Activated T-cell treated with anti-CD3 and anti-CD28 coated beads for 1 hour (primary cell): Measurements from ENCODE around the gene TRPV2.
A peak's percentile ranks its signal among the peaks of the same experiment; 100 is the strongest.
"Not testable (repeated sequence)": the region's sequence is repeated elsewhere in the genome, so short reads cannot be mapped to it uniquely, and the experiment has no call there.

Experiments
- DNase-seq: peaks from one replicate; pipeline ENCODE4 v3.0.0-alpha.2; 2020; ENCODE audit warnings: low read depth

The TRPV2 gene

DNA sequence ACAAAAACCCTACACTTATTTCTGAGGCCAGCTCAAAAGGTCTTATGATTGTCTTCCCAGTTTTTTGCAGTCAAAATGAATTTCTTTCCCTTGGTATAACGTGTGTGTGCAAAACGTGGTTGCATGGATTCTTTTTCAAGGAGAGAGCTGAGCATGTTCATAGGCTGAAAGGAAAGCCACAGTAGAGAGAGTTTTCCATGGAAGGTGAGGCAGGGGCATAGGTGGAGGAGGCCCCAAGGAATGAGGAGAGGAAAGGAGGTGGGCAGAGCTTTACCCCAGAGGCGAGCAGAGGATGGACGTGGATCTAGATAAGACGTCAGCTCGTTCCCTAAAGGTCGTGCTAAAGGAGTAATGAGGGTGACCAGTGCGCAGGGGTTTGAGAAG lies 22.8 kb downstream of the TRPV2 start:
- no peak for DNase-seq

DNA sequence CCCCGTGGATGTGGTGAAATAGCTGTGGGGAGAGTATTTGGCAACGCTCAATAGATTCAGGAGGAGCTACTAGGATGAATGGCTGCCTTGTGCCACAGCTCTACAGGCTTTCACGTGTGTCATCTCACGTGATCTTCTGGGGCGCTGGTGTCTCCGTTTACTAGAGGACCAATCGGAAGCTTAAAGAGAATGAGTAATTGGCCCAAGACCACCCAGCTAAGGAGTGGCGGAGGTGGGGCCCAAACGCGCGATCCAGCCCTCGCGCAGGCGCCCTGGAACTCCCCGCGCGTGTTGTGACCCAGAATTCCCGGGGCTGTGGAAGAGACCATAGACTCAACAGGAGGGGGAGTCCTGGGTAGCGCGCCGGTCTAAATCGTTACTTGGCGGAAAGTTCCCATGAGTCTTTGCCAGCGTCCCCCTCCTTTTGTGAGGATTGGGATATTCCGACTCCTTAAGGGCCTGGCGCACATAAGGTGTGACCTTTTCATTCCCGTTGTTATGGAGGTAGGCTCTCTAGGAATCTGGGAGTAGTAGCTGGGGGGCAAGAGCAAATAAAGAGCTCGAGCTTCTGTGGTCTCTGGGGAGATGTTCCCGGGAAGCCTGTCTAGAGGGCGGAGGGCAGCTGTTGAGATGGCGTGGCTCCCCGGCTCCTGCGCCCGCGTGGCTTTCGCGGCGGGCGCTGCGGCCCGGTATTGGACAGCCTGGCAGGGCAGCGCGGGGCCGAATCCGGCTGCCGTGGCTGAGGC lies 23.4 kb downstream of the TRPV2 start:
- peak; percentile 87 for DNase-seq

GRCh38 chr17:16439303-16439791 lies 24.0 kb downstream of the TRPV2 start:
- no peak for DNase-seq

DNA sequence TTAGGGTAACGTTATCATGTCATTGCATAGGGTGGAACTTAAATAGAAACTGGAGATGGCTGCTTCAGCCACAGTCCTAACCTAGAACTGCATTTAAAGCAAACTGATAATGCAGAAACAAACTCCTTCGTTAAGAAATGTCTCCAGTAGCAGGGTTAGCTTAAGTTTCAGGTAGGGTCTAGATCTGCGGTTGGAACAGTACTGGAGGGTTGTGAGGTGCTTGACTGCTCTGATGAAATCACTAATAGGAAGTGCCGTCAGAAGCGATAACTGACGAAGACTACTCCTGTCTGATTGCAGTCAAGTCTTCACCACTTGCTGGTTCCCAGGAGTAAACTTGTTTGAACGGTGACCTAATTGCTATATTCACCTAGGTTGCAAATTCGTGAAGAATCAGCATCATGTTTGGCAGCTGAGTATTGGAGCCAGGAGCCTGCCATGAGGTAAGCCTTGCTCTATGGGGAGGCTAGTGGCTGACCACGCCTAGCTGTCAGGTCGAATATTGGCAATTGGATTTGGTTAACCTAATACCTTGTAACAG lies 24.5 kb downstream of the TRPV2 start:
- DNase-seq = no peak

DNA sequence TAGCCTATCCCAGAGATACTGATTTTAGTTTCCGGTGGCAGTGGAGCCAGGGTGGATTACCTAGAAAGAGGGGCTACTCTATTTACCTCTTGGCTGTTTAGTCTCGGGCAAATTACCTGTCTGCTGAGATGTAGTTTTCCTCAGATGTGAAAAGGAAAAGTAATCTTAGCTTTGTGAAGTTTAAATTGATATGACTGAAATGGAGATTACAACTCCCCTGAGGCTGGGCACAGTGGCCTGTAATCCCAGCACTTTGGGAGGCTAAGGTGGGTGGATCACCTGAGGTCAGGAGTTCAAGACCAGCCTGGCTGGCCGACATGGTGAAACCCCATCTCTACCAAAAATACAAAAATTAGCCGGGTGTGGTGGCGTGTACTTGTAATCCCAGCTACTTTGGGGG lies 25.0 kb downstream of the TRPV2 start:
- DNase-seq = not testable (repeated sequence)

DNA sequence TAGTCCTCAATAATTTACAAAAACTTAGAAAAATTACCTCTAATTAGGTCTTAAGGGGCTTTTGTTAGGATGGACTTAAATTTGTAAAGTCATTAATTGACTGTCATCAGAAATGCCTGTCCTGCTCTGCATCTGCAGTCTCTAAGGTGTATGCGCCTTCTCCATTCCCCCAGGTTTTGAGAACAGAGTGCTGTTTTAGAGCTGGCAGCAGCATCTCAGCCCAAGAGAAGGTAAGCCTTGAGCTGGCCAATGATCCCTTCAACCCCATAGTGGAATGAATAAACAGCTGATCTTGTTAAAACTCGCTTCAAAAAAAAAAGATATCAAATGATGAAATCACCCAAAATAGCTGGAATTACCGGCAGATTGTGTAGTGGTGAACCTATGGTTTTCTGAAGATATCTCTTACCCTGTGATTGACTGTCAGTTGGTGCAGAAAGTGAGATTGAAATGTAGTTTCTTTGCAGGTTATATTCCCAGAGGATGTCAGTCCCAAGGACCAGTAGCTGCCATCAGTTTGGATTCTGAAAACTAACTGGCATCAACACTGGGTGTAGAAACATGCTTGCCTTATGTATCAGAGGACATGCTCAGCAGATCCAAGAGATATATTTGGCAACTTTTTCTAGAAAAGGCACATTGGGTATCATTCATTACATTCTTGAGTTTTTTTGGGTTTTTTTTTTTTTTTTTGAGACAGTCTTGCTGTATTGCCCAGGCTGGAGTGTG lies 25.7 kb downstream of the TRPV2 start:
- DNase-seq = no peak

- DNase-seq = no peak
Observed at GRCh38 chr17:16442141-16442540, 26.8 kb downstream of the TRPV2 start.

- no peak for DNase-seq
Observed at GRCh38 chr17:16442594-16443510, 27.5 kb downstream of the TRPV2 start.

GRCh38 chr17:16443511-16444257 lies 28.3 kb downstream of the TRPV2 start:
- no peak for DNase-seq

- no peak for DNase-seq
Observed at GRCh38 chr17:16444258-16444886, 29.0 kb downstream of the TRPV2 start.

DNA sequence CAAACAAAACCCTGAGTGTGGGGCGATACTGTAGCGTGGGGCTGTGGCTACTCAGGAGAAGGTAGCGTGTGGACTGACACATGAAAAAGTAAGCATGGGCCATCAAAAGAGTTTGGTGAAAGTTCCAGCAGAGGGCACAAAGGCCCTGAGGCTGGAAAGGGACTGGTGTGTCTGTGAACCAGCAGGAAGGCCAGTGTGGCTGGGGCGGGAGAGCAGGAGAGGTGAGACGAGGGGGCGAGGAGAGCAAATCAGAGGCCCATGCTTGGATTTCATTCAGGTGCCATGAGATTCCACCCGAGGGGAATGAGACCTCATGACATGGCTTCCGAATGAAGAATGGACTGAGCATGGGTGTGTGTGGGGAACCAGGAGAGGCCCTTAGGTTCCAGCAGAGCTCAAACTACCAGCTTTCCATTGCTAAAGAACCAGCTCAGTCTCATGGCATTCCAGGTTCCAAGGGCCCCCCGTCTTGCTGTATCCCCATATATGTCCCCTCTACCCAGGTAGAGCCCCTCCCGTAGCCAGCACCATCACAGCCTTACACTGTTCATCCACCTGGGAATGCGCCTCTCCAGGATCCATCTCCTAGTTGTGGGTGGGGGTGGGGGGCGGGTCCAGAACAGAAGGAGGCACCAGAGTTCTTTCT lies 31.1 kb downstream of the TRPV2 start:
- DNase-seq = no peak

- no peak for DNase-seq
Observed at GRCh38 chr17:16447676-16448075, 32.3 kb downstream of the TRPV2 start.

DNA sequence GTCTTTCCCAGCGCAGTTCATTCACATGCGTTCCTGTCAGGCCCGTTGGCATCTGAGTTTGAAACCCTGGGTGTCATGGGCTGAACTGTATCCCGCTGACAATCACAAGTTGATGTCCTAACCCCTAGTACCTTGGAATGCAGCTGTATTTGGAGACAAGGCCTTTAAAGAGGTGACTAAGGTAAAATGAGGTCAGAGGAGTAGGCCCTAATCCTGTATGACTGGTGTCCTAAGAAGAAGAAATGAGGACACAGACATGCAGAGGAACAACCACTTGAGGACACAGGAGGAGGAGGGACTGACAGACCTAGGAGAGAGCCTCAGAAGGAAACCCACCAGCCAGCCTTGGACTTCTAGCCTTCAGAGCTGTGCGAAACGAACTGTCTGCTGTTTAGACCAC lies 33.1 kb downstream of the TRPV2 start:
- DNase-seq = no peak

DNA sequence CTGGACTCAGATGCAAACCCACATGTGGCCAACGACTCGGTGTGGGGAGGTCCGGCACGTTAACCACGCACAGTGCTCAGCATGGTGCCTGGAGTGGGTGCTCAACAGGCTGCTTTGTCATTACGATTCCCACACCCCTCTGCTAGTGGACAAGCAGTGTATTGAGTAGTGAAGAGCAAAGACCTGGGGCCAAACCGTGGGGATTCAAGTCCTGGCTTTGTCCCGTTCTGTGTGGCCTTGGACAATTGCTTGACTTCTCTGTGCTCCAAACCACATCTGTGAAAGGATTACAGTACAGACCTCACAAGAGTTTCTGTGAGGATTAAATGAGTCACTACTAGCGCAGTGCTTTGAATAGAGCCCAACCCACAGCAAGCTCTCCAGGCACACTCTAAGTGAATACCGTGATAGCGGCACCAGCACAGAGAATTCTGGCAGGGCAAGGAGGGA lies 33.8 kb downstream of the TRPV2 start:
- no peak for DNase-seq

- no peak for DNase-seq
Observed at GRCh38 chr17:16450028-16450427, 34.7 kb downstream of the TRPV2 start.

GRCh38 chr17:16452268-16452667 lies 36.9 kb downstream of the TRPV2 start:
- DNase-seq = not testable (repeated sequence)

- DNase-seq = no peak
Observed at GRCh38 chr17:16453493-16453851, 38.1 kb downstream of the TRPV2 start.

GRCh38 chr17:16455997-16456741 lies 40.8 kb downstream of the TRPV2 start:
- DNase-seq = no peak

DNA sequence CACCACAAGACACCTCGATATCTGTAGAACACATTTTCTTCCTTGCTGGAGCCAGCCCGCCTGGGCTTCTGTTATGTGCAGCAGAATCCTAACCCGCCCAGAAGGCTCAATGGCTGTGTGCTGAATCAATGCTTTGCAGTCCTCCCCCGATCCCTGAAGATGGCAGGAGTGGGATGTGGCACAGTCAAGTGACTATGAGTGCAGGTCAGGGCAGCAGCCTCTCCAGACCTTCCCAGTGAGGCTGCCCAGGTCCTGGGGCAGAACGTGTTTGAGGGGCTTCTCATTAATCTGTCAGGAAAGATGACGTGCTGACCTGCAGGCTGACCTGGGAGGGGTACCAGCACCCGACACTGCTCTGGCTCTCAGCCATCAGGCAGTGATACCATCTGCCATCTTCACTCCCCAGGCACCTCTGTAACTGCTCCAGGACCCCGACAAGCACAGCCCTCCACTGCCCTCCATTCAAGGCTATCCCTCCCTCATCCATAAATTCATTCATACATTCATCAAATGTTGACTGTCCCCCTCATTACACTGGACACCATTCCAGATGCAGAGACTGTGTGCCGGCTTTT lies 41.5 kb downstream of the TRPV2 start:
- DNase-seq = no peak
